ENCODE data around the gene ABCC3. TPM values are rescaled to one million over a fixed set of nuclear protein-coding genes. Genes with fewer than 3 reads are reported as not detected.

The ABCC3 gene
- total and polyA plus RNA-seq, 9 of the 15 experiments (the other 6 are each of a cell fraction or from before 2014, with no cell fraction given), result 0.03 to 1.6 (median 0.42) TPM; not detected in 5

- peaks cover 0 to 15% of the 10 kb centered on the region in 2 experiments; a peak in 2 of 5 replicates for H3K4me1 ChIP-seq (replicated peaks in 1 of 2; ENCODE audit: control insufficient read depth in 2 of 2, insufficient read depth in 2 of 2, low read length in 2 of 2)
- CTCF ChIA-PET (ENCODE audit: low intra/inter-chr PET ratio), result no interaction called here
- H3K36me3 ChIP-seq (ENCODE audit: control insufficient read depth, insufficient read depth, low read length), result no peaks in the 10 kb centered on the region
- no TSS peak for BruUV-seq (replicated peaks)
- H3K4me3 ChIP-seq, result no peak overlapping the region
- peaks cover 4% of the 10 kb centered on the region for H4K20me1 ChIP-seq (replicated peaks; ENCODE audit: control insufficient read depth, insufficient read depth, low read length)
- DNase-seq (ENCODE audit: extremely low read depth in 1 of 4, low spot score in 3 of 4) (no peak), FAIRE-seq (no peak), ATAC-seq (no peak)
- intact Hi-C loops (cut with micrococcal nuclease) (no loop called here), in situ Hi-C loops (cut with MboI) (no loop called here)
- POLR2A ChIA-PET, result no interaction called here
- H3K79me2 ChIP-seq (ENCODE audit: control insufficient read depth, insufficient read depth, low read length), result no peaks in the 10 kb centered on the region
- H3K9ac ChIP-seq (ENCODE audit: insufficient read depth in 1 of 2, low read depth in 2 of 2, low read length in 2 of 2), result no peak overlapping the region; a peak in 1 of 4 replicates
- 14% methylated on average over 24 of the region's 24 CpGs for WGBS (ENCODE audit: insufficient coverage, low coverage, missing lambda C conversion rate)
- no peak for TF ChIP-seq RREB1 (CRISPR knock-in tag; IDR thresholded peaks at IDR 0.05)
- no peak for TF ChIP-seq TFAP4 (CRISPR knock-in tag; IDR thresholded peaks at IDR 0.05; ENCODE audit: borderline replicate concordance)
- TF ChIP-seq PTTG1 (tag; IDR thresholded peaks at IDR 0.05; ENCODE audit: low read depth), result no peak
- no peak for TF ChIP-seq TEAD1 (CRISPR knock-in tag; IDR thresholded peaks at IDR 0.05)
- TF ChIP-seq CBX8 (IDR thresholded peaks at IDR 0.05; ENCODE audit: borderline replicate concordance, extremely low read depth, low read depth, low read length, poor library complexity, severe bottlenecking), result no peak
- TF ChIP-seq, protein P1, sequence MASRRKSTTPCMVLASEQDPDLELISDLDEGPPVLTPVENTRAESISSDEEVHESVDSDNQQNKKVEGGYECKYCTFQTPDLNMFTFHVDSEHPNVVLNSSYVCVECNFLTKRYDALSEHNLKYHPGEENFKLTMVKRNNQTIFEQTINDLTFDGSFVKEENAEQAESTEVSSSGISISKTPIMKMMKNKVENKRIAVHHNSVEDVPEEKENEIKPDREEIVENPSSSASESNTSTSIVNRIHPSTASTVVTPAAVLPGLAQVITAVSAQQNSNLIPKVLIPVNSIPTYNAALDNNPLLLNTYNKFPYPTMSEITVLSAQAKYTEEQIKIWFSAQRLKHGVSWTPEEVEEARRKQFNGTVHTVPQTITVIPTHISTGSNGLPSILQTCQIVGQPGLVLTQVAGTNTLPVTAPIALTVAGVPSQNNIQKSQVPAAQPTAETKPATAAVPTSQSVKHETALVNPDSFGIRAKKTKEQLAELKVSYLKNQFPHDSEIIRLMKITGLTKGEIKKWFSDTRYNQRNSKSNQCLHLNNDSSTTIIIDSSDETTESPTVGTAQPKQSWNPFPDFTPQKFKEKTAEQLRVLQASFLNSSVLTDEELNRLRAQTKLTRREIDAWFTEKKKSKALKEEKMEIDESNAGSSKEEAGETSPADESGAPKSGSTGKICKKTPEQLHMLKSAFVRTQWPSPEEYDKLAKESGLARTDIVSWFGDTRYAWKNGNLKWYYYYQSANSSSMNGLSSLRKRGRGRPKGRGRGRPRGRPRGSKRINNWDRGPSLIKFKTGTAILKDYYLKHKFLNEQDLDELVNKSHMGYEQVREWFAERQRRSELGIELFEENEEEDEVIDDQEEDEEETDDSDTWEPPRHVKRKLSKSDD (conservative IDR thresholded peaks at IDR 0.05; ENCODE audit: low read length), result no peak
- no peak for TF ChIP-seq GTF2F1 (IDR thresholded peaks at IDR 0.05; ENCODE audit: low read depth, low read length)
- TF ChIP-seq TEAD2 (tag; IDR thresholded peaks at IDR 0.05), result no peak
- no peak for TF ChIP-seq NUFIP1 (IDR thresholded peaks at IDR 0.05; ENCODE audit: partially characterized antibody)
- no peak for TF ChIP-seq JUND (IDR thresholded peaks at IDR 0.05; ENCODE audit: borderline replicate concordance, low read depth, low read length)
- no peak for TF ChIP-seq JUND (tag; IDR thresholded peaks at IDR 0.05; ENCODE audit: borderline replicate concordance, low read depth, low read length)
- TF ChIP-seq ZFP1 (CRISPR knock-in tag; IDR thresholded peaks at IDR 0.05), result no peak
- H3K4me2 ChIP-seq (ENCODE audit: insufficient read depth, low read length), result no peak overlapping the region
- H3K9me1 ChIP-seq (ENCODE audit: control insufficient read depth, insufficient read depth, low read length), result no peaks in the 10 kb centered on the region
- H2AFZ ChIP-seq (ENCODE audit: low read depth, low read length), result no peak overlapping the region
- H3K27me3 ChIP-seq (ENCODE audit: control insufficient read depth in 2 of 2, insufficient read depth in 2 of 2, low read length in 2 of 2), result peaks cover 48 to 95% of the 10 kb centered on the region in 2 experiments
- no peak overlapping the region for H3K27ac ChIP-seq (ENCODE audit: extremely low read depth, low read depth, low read length)
- no peaks in the 10 kb centered on the region for H3K9me3 ChIP-seq (replicated peaks; ENCODE audit: control insufficient read depth, insufficient read depth, low read depth, low read length)
These were observed 43.5 kb upstream of the ABCC3 start for GRCh38 chr17:50590946-50591737.
